ENCODE results near the gene SNRNP200.

DNA sequence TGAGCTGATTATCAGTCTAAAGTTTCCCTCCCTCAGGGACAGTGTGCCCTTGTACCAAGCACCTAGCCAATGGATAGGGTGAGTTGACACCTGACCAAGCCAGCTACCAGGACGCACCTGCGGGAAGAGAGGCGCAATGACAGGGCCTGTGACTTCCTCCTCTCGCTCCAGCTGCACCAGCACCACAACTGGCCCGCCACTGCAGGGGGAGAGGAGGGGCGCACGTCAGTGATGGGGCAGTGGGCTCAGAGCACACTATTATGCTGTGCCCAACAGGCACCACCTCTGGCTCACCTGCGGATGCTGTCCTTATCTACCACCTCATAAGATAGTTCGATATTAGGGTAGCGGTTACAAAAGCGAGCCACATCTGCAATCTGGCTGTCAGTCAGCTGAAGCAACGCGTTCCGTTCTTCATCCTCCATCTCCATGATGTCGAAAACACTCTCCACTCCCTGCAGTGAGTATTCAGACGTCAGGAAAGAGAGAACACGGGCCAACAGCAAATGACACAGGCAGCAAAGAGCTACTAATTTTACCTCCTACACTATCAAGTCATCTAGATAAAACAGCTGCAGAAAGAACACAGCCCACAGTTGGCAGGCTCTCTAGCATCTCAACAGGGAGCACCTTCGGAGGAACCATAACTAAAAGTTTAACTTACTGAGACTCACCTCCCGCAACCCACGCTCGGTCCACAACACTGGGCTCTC, 28.4 kb downstream of the SNRNP200 start:
- TF ChIP-seq, protein P1, sequence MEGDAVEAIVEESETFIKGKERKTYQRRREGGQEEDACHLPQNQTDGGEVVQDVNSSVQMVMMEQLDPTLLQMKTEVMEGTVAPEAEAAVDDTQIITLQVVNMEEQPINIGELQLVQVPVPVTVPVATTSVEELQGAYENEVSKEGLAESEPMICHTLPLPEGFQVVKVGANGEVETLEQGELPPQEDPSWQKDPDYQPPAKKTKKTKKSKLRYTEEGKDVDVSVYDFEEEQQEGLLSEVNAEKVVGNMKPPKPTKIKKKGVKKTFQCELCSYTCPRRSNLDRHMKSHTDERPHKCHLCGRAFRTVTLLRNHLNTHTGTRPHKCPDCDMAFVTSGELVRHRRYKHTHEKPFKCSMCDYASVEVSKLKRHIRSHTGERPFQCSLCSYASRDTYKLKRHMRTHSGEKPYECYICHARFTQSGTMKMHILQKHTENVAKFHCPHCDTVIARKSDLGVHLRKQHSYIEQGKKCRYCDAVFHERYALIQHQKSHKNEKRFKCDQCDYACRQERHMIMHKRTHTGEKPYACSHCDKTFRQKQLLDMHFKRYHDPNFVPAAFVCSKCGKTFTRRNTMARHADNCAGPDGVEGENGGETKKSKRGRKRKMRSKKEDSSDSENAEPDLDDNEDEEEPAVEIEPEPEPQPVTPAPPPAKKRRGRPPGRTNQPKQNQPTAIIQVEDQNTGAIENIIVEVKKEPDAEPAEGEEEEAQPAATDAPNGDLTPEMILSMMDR (IDR thresholded peaks at IDR 0.05; ENCODE audit: low read length): no peak
- TF ChIP-seq EZH2 (optimal IDR thresholded peaks at IDR 0.05; ENCODE audit: low read depth, low read length) (no peak), EZH2phosphoT487 (IDR thresholded peaks at IDR 0.05; ENCODE audit: low read length) (no peak)
